ENCODE measurements around the gene COG2. TPM values are rescaled to one million over a fixed set of nuclear protein-coding genes. Genes with fewer than 3 reads are reported as not detected.

Gene COG2
- total RNA-seq, 2 donors from 2014 or later: 11.6 to 28.9 TPM

- no peaks in the 10 kb centered on the region for H3K36me3 Mint-ChIP-seq (ENCODE audit: low read depth)
- H3K9me3 Mint-ChIP-seq: no peaks in the 10 kb centered on the region
- H3K4me1 Mint-ChIP-seq: peaks cover 5% of the 10 kb centered on the region
- H3K4me3 Mint-ChIP-seq: no peak overlapping the region
- H3K27me3 Mint-ChIP-seq: peaks cover 3% of the 10 kb centered on the region
- H3K27ac Mint-ChIP-seq: no peak overlapping the region
- no peak for ATAC-seq (replicated peaks)
Observed at GRCh38 chr1:230706020-230706699, 63.9 kb downstream of the COG2 start.

DNA sequence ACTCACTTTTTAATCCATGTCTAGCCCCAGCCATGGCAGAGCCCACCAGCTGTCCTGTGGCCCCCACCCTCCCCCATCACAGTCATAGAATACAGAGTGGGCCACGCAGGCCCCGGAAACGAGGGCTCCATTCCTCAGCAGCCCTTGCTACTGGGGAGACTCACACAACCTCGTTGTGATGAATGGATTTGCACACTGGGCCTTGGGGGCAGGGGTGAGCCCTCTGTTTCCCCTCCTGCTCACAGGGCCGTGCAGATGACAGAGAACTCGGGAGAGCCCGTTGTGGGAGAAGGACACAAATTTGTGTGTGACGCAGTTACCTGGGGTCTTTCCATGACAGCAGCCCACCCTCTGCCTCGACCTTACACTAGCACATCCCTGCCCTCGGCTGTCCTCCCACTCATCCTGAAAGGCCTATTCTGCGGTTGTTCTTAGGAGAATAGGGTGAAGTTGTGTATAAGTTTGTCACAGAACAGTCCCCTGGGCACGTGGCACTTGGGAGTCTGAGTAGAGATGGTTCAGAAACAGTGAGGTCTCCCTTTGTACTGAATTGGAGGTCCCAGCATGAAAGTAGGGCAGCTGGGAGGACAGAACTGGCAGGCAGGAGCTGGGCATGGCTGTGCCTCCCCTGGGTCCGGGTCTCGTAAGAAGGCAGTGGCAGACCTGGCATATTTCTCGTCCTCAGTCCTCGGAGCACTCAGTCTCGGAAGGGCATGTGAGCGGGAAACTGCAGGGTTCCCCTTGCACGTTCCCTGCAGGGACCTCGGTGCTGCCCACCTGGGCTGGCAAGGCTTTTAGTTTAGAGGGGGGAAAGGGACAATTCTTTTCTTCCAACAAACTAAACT, 64.8 kb downstream of the COG2 start:
- Mint-ChIP-seq H3K4me3 (no peak overlapping the region), H3K27me3 (peaks cover 3% of the 10 kb centered on the region), H3K9me3 (no peaks in the 10 kb centered on the region), H3K36me3 (ENCODE audit: low read depth) (no peaks in the 10 kb centered on the region), H3K27ac (no peak overlapping the region), H3K4me1 (peaks cover 5% of the 10 kb centered on the region)
- no peak for ATAC-seq (replicated peaks)

GRCh38 chr1:230707732-230708630, 65.7 kb downstream of the COG2 start:
- ATAC-seq (replicated peaks): no peak
- peaks cover 6% of the 10 kb centered on the region for H3K27me3 Mint-ChIP-seq
- no peaks in the 10 kb centered on the region for H3K9me3 Mint-ChIP-seq
- H3K4me3 Mint-ChIP-seq: no peak overlapping the region
- H3K4me1 Mint-ChIP-seq: peaks cover 5% of the 10 kb centered on the region
- H3K27ac Mint-ChIP-seq: no peak overlapping the region
- no peaks in the 10 kb centered on the region for H3K36me3 Mint-ChIP-seq (ENCODE audit: low read depth)

DNA sequence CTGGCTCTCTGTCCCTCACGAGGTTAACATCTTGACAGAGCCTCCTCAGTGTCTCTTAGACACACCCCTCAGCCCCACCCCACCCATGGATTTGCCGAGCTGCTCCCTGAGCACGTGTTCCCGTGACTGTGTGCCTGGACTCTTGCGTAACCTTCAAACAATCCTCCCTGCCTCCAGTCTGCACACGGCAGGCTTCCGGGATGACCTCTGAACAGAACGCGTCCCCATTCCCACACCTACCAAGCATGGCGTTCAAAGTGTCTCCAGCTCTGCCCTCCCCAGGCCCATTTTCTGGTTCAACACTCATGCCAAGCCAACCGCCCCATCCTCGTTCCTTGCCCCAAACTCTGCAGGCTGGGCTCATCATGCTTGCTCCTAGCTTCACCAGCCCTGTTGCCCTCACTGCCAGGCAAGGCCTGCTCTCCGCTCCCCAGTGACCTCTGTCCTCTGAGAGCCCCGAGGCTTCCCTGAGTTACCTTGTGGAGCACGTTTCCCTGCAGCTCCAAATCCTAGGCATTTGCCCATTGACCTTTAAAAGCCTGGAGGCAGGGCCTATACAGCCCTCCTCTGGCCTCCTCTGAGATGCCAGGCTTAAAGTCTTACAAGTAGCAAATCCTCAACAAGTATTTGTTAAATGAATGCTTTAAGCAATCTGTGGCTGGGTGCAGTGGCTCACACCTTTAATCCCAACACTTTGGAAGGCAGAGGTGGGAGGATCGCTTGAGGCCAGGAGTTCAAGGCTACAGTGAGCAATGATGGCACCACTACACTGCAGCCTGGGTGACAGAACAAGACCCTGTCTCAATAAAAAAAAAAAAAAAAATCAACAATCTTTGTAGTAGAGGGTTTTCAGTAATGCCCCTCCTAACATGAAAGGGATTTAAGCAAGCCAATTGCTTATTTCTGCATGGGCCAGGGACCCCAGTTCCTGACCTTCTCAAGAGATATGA, 66.6 kb downstream of the COG2 start:
- no peak overlapping the region for H3K4me3 Mint-ChIP-seq
- no peaks in the 10 kb centered on the region for H3K36me3 Mint-ChIP-seq (ENCODE audit: low read depth)
- peaks cover 5% of the 10 kb centered on the region for H3K4me1 Mint-ChIP-seq
- H3K27me3 Mint-ChIP-seq: peaks cover 8% of the 10 kb centered on the region
- no peak for ATAC-seq (replicated peaks)
- no peak overlapping the region for H3K27ac Mint-ChIP-seq
- no peaks in the 10 kb centered on the region for H3K9me3 Mint-ChIP-seq

GRCh38 chr1:230709619-230710542, 67.6 kb downstream of the COG2 start:
- no peaks in the 10 kb centered on the region for H3K9me3 Mint-ChIP-seq
- no peak overlapping the region for H3K4me3 Mint-ChIP-seq
- no peaks in the 10 kb centered on the region for H3K36me3 Mint-ChIP-seq (ENCODE audit: low read depth)
- no peak for ATAC-seq (replicated peaks)
- H3K4me1 Mint-ChIP-seq: peaks cover 5% of the 10 kb centered on the region
- no peak overlapping the region for H3K27ac Mint-ChIP-seq
- peaks cover 11% of the 10 kb centered on the region for H3K27me3 Mint-ChIP-seq

- H3K27ac Mint-ChIP-seq: no peak overlapping the region
- H3K9me3 Mint-ChIP-seq: peaks cover under 1% of the 10 kb centered on the region
- peaks cover 11% of the 10 kb centered on the region for H3K27me3 Mint-ChIP-seq
- no peak for ATAC-seq (replicated peaks)
- H3K4me3 Mint-ChIP-seq: no peak overlapping the region
- H3K4me1 Mint-ChIP-seq: peaks cover 5% of the 10 kb centered on the region
- H3K36me3 Mint-ChIP-seq (ENCODE audit: low read depth): no peaks in the 10 kb centered on the region
Observed at GRCh38 chr1:230710543-230710904, 68.2 kb downstream of the COG2 start.

GRCh38 chr1:230711245-230711644, 69.0 kb downstream of the COG2 start:
- Mint-ChIP-seq H3K4me3 (no peak overlapping the region), H3K9me3 (peaks cover 4% of the 10 kb centered on the region), H3K27me3 (peaks cover 11% of the 10 kb centered on the region), H3K36me3 (ENCODE audit: low read depth) (no peaks in the 10 kb centered on the region), H3K4me1 (peaks cover 5% of the 10 kb centered on the region), H3K27ac (no peak overlapping the region)
- ATAC-seq (replicated peaks): no peak

GRCh38 chr1:230712470-230712942, 70.2 kb downstream of the COG2 start:
- Mint-ChIP-seq H3K27me3 (peaks cover 15% of the 10 kb centered on the region), H3K36me3 (ENCODE audit: low read depth) (no peaks in the 10 kb centered on the region), H3K4me1 (peaks cover 4% of the 10 kb centered on the region), H3K4me3 (no peak overlapping the region), H3K27ac (no peak overlapping the region), H3K9me3 (peaks cover 8% of the 10 kb centered on the region)
- ATAC-seq (replicated peaks): no peak

- no peaks in the 10 kb centered on the region for H3K36me3 Mint-ChIP-seq (ENCODE audit: low read depth)
- H3K27me3 Mint-ChIP-seq: peaks cover 13% of the 10 kb centered on the region
- no peak overlapping the region for H3K4me3 Mint-ChIP-seq
- ATAC-seq (replicated peaks): no peak
- no peaks in the 10 kb centered on the region for H3K4me1 Mint-ChIP-seq
- H3K9me3 Mint-ChIP-seq: peaks cover 8% of the 10 kb centered on the region
- H3K27ac Mint-ChIP-seq: no peak overlapping the region
Observed at GRCh38 chr1:230713138-230713537, 70.9 kb downstream of the COG2 start.

GRCh38 chr1:230713547-230713914, 71.2 kb downstream of the COG2 start:
- Mint-ChIP-seq H3K4me1 (no peaks in the 10 kb centered on the region), H3K9me3 (peaks cover 8% of the 10 kb centered on the region), H3K36me3 (ENCODE audit: low read depth) (no peaks in the 10 kb centered on the region), H3K27me3 (peaks cover 16% of the 10 kb centered on the region), H3K27ac (no peak overlapping the region), H3K4me3 (no peak overlapping the region)
- ATAC-seq (replicated peaks): no peak

GRCh38 chr1:230713915-230714764, 71.9 kb downstream of the COG2 start, which contains the start of gene AGT:
TSS of gene AGT (minus strand) at chr1:230714122. CDS start at chr1:230710823, 3,299 bp downstream.
- Mint-ChIP-seq H3K4me1 (no peaks in the 10 kb centered on the region), H3K27ac (no peak within 1 kb of the TSS), H3K4me3 (no peak within 1 kb of the TSS), H3K27me3 (peaks cover 17% of the 10 kb centered on the region), H3K9me3 (peaks cover 8% of the 10 kb centered on the region), H3K36me3 (ENCODE audit: low read depth) (no peaks in the 10 kb centered on the region)
- ATAC-seq (replicated peaks): no peak

DNA sequence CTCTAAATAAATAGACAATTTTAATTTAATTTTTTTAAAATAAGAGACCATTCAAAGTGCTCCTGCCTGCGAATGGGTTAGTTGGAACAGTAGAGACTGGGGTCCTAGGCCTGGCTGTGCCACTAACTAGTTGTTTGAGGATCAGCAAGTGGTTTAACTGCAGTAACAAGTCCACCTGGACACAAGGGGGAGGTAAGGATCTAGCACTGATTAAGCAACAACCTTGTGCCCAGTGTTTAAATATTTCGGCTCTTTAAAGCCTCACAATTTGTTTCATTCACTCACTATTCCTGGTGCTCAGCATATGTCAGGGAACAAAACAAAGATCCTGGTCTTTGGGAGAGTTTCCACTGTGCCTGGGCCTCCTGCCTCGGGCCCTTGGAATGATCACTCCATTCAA, 73.2 kb downstream of the COG2 start:
- H3K27ac Mint-ChIP-seq: no peak overlapping the region
- peaks cover 18% of the 10 kb centered on the region for H3K27me3 Mint-ChIP-seq
- no peaks in the 10 kb centered on the region for H3K4me1 Mint-ChIP-seq
- no peak for ATAC-seq (replicated peaks)
- H3K9me3 Mint-ChIP-seq: peaks cover 8% of the 10 kb centered on the region
- H3K36me3 Mint-ChIP-seq (ENCODE audit: low read depth): no peaks in the 10 kb centered on the region
- no peak overlapping the region for H3K4me3 Mint-ChIP-seq

Measured in activated T-helper 17 cell treated with anti-CD3 and anti-CD28 coated beads, Interleukin-2, amount 50 U/mL, for 72 hours (primary cell).